Omental fat pad (tissue), 4 donors: ENCODE data around the gene CCDC117. TPM values are rescaled to one million over a fixed set of nuclear protein-coding genes. Genes with fewer than 3 reads are reported as not detected.
"Not testable (repeated sequence)": the region's sequence is repeated elsewhere in the genome, so short reads cannot be mapped to it uniquely, and the experiment has no call there.

Source experiments
- ATAC-seq: fragments of 150-250 bp; one replicate; pipeline ENCODE4 v1.9.1; 2016; ENCODE audit warnings: mild to moderate bottlenecking, moderate library complexity; ENCODE audit not compliant: low FRiP score
- DNase-seq: peaks from one replicate; pipeline ENCODE4 v3.0.0-alpha.2; 2019; ENCODE audit warnings: low spot score
- CTCF ChIP-seq, 3 donors: fragments of 450-650 bp; IDR thresholded peaks; one replicate each; pipeline ENCODE4 v1.5.1; 2016 to 2017; ENCODE audit warnings: antibody characterized with exemption in 3 of 3, mild to moderate bottlenecking in 3 of 3, moderate library complexity in 2 of 3
- total RNA-seq, 4 donors: library from RNA; depleted of rRNA; stranded (reverse); fragments of >200 nt; gene quantifications; one replicate each; pipeline ENCODE4 v1.1.0, GENCODE V29; 2016

CCDC117 gene
- total RNA-seq, 4 donors from 2014 or later = 10.1 to 22.9 (median 18.2) TPM

- TF ChIP-seq CTCF (IDR thresholded peaks at IDR 0.05) = no peak
- peak; percentile 46 for DNase-seq
- ATAC-seq = peak; percentile 82
Observed at GRCh38 chr22:28798810-28799605, 26.5 kb downstream of the CCDC117 start.

GRCh38 chr22:28799606-28800307, 27.3 kb downstream of the CCDC117 start:
- ATAC-seq (peak; percentile 43), DNase-seq (no peak)
- no peak for TF ChIP-seq CTCF (IDR thresholded peaks at IDR 0.05)

- DNase-seq (peak; percentile 76), ATAC-seq (peak; percentile 95)
- no peak for TF ChIP-seq CTCF (IDR thresholded peaks at IDR 0.05)
Observed at GRCh38 chr22:28800308-28801041, 28.0 kb downstream of the CCDC117 start, which contains the start of gene XBP1. TSS of gene XBP1 (minus strand) at chr22:28800569.

- no peak for DNase-seq
Observed at GRCh38 chr22:28801845-28802594, 29.5 kb downstream of the CCDC117 start.

GRCh38 chr22:28802595-28803123, 30.2 kb downstream of the CCDC117 start:
- DNase-seq = no peak
- TF ChIP-seq CTCF (IDR thresholded peaks at IDR 0.05) = no peak
- ATAC-seq = no peak

More at GRCh38 chr22:28801845-28802594, 29.5 kb downstream of the CCDC117 start:
- no peak for ATAC-seq
- no peak for TF ChIP-seq CTCF (IDR thresholded peaks at IDR 0.05)

GRCh38 chr22:28805426-28805825, 32.9 kb downstream of the CCDC117 start:
- not testable (repeated sequence) for ATAC-seq

More at GRCh38 chr22:28805426-28805825, 32.9 kb downstream of the CCDC117 start:
- DNase-seq = not testable (repeated sequence)
